SK-N-SH treated with all-trans-retinoic acid at 6 μM for 48 hours (cell line): Measurements from ENCODE around the gene PXT1.

Source experiments
- ATAC-seq: fragments of 200-7000 bp; cut with Tn5 transposase; 3 replicates; pipeline ENCODE4 v1.9.1; 2020; ENCODE audit warnings: mild to moderate bottlenecking, moderate library complexity
- ARNTL ChIP-seq: fragments of 450-650 bp; formaldehyde crosslinking; IDR thresholded peaks from 2 replicates; pipeline ENCODE4 v1.5.0; 2020; ENCODE audit warnings: low read depth, mild to moderate bottlenecking, moderate library complexity, borderline replicate concordance
- BACH2 ChIP-seq: fragments of 250-450 bp; sonication (Bioruptor Pico); IDR thresholded peaks from 2 replicates; pipeline ENCODE4 v1.9.0; 2021; ENCODE audit warnings: mild to moderate bottlenecking, borderline replicate concordance
- CSDC2 ChIP-seq: fragments of 250-450 bp; sonication (Bioruptor Pico); IDR thresholded peaks from 2 replicates; pipeline ENCODE4 v1.5.0; 2020; ENCODE audit warnings: mild to moderate bottlenecking, moderate library complexity
- ESRRG ChIP-seq: fragments of 250-450 bp; sonication (Bioruptor Pico); IDR thresholded peaks from 2 replicates; pipeline ENCODE4 v1.6.1; 2021; ENCODE audit warnings: mild to moderate bottlenecking
- PPARA ChIP-seq: fragments of 250-450 bp; sonication (Bioruptor Pico); IDR thresholded peaks from 2 replicates; pipeline ENCODE4 v1.5.0; 2020; ENCODE audit warnings: mild to moderate bottlenecking, borderline replicate concordance
- TOX ChIP-seq: fragments of 250-450 bp; sonication (Bioruptor Pico); IDR thresholded peaks from 2 replicates; pipeline ENCODE4 v1.8.0; 2021; ENCODE audit warnings: mild to moderate bottlenecking, moderate library complexity, borderline replicate concordance
- ZFP3 ChIP-seq: fragments of 250-450 bp; sonication (Bioruptor Pico); IDR thresholded peaks from 2 replicates; pipeline ENCODE4 v1.5.0; 2020; ENCODE audit warnings: mild to moderate bottlenecking, moderate library complexity
- ZNF8 ChIP-seq: fragments of 450-650 bp; formaldehyde crosslinking; IDR thresholded peaks from 2 replicates; pipeline ENCODE4 v1.5.0; 2020; ENCODE audit warnings: mild to moderate bottlenecking, moderate library complexity
- TF ChIP-seq, protein P1 (sequence below): fragments of 250-450 bp; sonication (Bioruptor Pico); IDR thresholded peaks from 2 replicates; pipeline ENCODE4 v1.8.0; 2020; ENCODE audit warnings: mild to moderate bottlenecking, moderate library complexity, borderline replicate concordance
- TF ChIP-seq, protein P2 (sequence below): fragments of 250-450 bp; sonication (Bioruptor Pico); IDR thresholded peaks from 2 replicates; pipeline ENCODE4 v1.8.0; 2021; ENCODE audit warnings: low read depth, mild to moderate bottlenecking, moderate library complexity, borderline replicate concordance

PXT1 gene

DNA sequence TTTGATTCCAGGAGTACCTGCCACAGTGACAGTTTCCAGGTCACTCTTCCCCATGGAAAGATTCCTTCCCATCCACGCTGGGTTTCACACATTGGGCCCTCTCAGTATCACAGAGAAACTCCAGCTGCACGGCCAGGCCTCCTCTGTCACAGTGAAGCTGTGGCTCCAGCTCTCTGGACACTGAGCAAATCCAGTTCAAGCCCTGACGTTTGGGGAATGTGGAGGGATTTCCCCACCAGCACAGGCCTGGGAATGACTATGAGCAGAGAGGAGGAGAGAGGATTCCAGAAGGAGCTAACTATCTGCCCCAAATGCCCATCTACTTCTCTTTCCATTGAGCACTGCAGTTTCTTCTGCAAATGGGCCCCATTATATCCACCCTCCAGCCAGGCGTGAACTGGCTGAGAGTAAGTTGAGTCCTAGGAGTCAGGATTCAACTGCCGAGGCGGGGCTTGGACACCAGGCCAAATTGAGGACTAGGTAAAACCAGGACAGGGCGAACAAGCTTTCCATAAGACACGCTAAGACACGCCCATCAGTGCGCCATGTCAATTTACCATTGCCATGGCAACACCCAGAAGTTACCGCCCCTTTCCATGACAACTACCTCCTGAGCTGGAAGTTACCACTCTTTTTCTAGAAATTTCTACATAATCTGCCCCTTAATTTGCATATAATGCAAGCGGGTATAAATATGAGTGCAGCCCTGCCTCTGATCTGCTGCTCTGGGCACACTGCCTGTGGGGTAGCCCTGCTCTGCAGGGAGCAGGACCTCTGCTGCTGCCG lies 96.8 kb downstream of the PXT1 start (continued):
- TF ChIP-seq, protein P1, sequence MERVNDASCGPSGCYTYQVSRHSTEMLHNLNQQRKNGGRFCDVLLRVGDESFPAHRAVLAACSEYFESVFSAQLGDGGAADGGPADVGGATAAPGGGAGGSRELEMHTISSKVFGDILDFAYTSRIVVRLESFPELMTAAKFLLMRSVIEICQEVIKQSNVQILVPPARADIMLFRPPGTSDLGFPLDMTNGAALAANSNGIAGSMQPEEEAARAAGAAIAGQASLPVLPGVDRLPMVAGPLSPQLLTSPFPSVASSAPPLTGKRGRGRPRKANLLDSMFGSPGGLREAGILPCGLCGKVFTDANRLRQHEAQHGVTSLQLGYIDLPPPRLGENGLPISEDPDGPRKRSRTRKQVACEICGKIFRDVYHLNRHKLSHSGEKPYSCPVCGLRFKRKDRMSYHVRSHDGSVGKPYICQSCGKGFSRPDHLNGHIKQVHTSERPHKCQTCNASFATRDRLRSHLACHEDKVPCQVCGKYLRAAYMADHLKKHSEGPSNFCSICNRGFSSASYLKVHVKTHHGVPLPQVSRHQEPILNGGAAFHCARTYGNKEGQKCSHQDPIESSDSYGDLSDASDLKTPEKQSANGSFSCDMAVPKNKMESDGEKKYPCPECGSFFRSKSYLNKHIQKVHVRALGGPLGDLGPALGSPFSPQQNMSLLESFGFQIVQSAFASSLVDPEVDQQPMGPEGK (CRISPR knock-in tag), result no peak
- TF ChIP-seq ARNTL (no peak), ZFP3 (CRISPR knock-in tag) (no peak)

DNA sequence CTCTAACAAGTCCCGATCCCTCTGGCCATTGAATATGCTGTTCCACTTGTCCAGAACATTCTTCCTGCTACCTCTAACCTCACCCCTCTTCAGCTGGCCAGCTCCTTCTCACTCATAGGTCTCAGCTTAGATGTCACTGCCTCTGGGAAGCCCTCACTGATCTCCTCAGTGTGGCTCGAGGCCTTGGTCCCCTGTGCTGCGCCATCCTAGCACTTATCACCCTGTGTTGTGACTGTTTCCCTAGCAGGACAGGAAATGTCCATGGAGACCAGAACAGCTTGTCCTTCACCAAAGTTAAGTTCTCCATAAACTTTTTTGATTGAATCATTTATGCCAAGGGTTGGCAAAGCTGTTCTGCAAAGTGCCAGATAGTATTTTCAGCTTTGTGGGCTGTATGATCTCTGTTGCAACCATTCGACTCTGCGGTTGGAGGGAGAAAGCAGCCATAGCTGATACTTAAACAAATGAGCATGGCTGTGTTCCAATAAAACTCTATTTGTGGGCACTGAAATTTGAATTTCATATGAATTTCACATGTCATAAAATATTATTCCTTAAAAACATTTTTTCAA lies 99.5 kb downstream of the PXT1 start:
- no peak for ATAC-seq
- TF ChIP-seq CSDC2 (CRISPR knock-in tag), result no peak
- no peak for TF ChIP-seq TOX (CRISPR knock-in tag)
- TF ChIP-seq, protein P2, sequence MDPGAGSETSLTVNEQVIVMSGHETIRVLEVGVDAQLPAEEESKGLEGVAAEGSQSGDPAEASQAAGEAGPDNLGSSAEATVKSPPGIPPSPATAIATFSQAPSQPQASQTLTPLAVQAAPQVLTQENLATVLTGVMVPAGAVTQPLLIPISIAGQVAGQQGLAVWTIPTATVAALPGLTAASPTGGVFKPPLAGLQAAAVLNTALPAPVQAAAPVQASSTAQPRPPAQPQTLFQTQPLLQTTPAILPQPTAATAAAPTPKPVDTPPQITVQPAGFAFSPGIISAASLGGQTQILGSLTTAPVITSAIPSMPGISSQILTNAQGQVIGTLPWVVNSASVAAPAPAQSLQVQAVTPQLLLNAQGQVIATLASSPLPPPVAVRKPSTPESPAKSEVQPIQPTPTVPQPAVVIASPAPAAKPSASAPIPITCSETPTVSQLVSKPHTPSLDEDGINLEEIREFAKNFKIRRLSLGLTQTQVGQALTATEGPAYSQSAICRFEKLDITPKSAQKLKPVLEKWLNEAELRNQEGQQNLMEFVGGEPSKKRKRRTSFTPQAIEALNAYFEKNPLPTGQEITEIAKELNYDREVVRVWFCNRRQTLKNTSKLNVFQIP (CRISPR knock-in tag), result no peak
- TF ChIP-seq ESRRG (CRISPR knock-in tag), result no peak
- no peak for TF ChIP-seq ZNF8
- TF ChIP-seq BACH2 (CRISPR knock-in tag), result no peak

DNA sequence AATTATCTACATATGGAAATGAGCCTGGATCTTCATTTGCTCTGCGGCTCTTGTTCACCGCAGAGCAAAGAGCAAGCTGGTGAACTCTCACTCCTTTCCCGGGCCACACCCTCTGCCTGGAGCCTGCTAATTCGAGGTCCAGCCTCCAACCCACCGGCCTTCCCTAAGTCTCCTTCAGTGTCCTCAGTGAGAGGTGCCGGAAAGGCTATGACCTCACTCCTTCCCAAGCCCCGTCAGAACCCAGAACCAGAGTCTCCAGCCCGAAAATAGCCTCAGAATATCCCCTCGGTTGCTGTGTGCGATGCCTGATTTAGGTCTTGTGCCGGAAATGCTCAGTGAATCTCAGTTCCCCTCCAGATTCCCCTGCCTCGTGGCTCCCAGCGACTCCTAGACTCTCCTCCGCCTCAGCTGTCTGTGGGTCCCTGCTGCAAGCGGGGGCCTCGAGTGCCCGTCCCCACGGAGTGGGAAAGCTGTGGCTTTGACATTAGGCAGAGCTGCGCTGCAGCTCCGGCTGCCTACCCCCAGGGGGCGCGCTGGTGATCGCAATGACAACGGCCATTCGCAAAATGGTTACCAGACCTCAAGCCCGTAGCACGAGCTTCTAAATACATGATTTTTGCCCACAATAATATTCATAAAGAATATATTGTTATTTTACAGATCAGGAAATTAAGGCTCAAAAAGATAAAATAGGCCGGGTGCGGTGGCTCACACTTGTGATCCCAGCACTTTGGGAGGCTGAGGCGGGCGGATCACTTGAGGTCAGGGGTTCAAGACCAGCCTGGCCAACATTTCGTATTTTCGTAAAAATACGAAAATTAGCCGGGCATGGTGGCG lies 101.8 kb downstream of the PXT1 start:
- TF ChIP-seq ZFP3 (CRISPR knock-in tag), result 0 out of 2 replicates have a peak, but pooled peaks have one; percentile 52
- TF ChIP-seq PPARA (CRISPR knock-in tag), result no peak
- ATAC-seq, result peak; percentile 95
